Measurements from ENCODE around the gene LUC7L.
"Not testable (repeated sequence)": the region's sequence is repeated elsewhere in the genome, so short reads cannot be mapped to it uniquely, and the experiment has no call there.

LUC7L gene

DNA sequence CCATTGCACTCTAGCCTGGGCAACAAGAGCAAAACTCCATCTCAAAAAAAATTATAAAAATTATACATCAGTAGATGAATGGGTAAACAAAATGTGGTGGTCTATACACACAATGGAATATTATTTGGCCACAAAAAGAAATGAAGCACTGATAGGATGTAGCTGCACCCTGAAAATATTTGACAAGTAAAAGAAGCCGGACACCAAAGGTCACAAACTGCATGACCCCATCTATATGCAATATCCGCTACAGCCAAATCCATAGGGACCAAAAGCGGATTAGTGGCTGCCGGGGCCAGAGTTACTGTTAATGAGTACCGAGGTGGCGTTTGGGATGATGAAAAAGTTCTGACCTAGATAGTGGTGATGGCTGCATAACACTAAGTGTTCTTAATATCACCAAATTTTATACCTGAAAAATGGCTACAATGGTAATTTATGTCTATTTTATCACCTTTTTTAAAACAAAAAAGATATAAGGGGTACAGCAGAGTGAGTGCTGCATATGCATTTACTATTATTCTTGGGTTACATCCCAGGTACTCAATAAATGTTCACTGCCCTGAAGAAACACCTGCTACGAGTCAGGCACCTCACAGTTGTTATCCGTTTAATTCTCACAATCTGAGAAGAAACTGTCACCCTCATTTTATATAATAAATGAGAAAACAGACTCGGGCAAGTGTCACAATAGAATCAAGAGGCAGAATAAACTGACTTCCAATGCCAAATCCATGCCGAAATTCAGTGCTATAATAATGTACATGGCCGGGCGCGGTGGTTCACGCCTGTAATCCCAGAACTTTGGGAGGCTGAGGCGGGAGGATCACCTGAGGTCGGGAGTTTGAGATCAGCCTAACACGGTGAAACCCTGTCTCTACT is 49.8 kb downstream of the LUC7L start:
- no peak for DNase-seq (ENCODE audit: low spot score)

DNA sequence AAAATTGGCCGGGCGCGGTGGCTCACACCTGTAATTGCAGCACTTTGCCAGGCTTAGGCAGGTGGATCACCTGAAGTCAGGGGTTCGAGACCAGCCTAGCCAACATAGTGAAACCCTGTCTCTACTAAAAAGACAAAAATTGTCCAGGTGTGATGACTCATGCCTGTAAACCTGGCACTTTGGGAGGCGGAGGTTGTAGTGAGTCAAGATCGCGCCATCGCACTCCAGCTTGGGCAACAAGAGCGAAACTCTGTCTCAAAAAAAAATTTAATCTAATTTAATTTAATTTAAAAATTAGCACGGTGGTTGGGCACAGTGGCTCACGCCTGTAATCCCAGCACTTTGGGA is 50.6 kb downstream of the LUC7L start:
- no peak for DNase-seq (ENCODE audit: low spot score)

DNA sequence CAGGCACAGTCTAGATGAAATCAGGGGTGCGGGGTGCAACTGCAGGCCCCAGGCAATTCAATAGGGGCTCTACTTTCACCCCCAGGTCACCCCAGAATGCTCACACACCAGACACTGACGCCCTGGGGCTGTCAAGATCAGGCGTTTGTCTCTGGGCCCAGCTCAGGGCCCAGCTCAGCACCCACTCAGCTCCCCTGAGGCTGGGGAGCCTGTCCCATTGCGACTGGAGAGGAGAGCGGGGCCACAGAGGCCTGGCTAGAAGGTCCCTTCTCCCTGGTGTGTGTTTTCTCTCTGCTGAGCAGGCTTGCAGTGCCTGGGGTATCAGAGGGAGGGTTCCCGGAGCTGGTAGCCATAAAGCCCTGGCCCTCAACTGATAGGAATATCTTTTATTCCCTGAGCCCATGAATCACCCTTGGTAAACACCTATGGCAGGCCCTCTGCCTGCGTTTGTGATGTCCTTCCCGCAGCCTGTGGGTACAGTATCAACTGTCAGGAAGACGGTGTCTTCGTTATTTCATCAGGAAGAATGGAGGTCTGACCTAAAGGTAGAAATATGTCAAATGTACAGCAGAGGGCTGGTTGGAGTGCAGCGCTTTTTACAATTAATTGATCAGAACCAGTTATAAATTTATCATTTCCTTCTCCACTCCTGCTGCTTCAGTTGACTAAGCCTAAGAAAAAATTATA is 51.1 kb downstream of the LUC7L start:
- no peak for DNase-seq (ENCODE audit: low spot score)

DNA sequence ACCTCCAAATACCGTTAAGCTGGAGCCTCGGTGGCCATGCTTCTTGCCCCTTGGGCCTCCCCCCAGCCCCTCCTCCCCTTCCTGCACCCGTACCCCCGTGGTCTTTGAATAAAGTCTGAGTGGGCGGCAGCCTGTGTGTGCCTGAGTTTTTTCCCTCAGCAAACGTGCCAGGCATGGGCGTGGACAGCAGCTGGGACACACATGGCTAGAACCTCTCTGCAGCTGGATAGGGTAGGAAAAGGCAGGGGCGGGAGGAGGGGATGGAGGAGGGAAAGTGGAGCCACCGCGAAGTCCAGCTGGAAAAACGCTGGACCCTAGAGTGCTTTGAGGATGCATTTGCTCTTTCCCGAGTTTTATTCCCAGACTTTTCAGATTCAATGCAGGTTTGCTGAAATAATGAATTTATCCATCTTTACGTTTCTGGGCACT is 51.8 kb downstream of the LUC7L start:
- DNase-seq (ENCODE audit: low spot score): no peak

DNA sequence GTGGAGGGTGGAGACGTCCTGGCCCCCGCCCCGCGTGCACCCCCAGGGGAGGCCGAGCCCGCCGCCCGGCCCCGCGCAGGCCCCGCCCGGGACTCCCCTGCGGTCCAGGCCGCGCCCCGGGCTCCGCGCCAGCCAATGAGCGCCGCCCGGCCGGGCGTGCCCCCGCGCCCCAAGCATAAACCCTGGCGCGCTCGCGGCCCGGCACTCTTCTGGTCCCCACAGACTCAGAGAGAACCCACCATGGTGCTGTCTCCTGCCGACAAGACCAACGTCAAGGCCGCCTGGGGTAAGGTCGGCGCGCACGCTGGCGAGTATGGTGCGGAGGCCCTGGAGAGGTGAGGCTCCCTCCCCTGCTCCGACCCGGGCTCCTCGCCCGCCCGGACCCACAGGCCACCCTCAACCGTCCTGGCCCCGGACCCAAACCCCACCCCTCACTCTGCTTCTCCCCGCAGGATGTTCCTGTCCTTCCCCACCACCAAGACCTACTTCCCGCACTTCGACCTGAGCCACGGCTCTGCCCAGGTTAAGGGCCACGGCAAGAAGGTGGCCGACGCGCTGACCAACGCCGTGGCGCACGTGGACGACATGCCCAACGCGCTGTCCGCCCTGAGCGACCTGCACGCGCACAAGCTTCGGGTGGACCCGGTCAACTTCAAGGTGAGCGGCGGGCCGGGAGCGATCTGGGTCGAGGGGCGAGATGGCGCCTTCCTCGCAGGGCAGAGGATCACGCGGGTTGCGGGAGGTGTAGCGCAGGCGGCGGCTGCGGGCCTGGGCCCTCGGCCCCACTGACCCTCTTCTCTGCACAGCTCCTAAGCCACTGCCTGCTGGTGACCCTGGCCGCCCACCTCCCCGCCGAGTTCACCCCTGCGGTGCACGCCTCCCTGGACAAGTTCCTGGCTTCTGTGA is 52.5 kb downstream of the LUC7L start, which contains the start of gene HBA1:
TSS of gene HBA1 (plus strand) at position 204 of the 906 bp plus-strand sequence. CDS start at position 241, 37 bp downstream.
- DNase-seq (ENCODE audit: low spot score): not testable (repeated sequence)

DNA sequence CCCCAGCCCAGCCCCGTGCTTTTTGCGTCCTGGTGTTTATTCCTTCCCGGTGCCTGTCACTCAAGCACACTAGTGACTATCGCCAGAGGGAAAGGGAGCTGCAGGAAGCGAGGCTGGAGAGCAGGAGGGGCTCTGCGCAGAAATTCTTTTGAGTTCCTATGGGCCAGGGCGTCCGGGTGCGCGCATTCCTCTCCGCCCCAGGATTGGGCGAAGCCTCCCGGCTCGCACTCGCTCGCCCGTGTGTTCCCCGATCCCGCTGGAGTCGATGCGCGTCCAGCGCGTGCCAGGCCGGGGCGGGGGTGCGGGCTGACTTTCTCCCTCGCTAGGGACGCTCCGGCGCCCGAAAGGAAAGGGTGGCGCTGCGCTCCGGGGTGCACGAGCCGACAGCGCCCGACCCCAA is 53.2 kb downstream of the LUC7L start:
- not testable (repeated sequence) for DNase-seq (ENCODE audit: low spot score)

DNA sequence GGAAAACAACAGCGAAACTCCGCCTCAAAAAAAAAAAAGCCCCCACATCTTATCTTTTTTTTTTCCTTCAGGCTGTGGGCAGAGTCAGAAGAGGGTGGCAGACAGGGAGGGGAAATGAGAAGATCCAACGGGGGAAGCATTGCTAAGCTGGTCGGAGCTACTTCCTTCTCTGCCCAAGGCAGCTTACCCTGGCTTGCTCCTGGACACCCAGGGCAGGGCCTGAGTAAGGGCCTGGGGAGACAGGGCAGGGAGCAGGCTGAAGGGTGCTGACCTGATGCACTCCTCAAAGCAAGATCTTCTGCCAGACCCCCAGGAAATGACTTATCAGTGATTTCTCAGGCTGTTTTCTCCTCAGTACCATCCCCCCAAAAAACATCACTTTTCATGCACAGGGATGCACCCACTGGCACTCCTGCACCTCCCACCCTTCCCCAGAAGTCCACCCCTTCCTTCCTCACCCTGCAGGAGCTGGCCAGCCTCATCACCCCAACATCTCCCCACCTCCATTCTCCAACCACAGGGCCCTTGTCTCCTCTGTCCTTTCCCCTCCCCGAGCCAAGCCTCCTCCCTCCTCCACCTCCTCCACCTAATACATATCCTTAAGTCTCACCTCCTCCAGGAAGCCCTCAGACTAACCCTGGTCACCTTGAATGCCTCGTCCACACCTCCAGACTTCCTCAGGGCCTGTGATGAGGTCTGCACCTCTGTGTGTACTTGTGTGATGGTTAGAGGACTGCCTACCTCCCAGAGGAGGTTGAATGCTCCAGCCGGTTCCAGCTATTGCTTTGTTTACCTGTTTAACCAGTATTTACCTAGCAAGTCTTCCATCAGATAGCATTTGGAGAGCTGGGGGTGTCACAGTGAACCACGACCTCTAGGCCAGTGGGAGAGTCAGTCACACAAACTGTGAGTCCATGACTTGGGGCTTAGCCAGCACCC is 54.0 kb downstream of the LUC7L start:
- no peak for DNase-seq (ENCODE audit: low spot score)

DNA sequence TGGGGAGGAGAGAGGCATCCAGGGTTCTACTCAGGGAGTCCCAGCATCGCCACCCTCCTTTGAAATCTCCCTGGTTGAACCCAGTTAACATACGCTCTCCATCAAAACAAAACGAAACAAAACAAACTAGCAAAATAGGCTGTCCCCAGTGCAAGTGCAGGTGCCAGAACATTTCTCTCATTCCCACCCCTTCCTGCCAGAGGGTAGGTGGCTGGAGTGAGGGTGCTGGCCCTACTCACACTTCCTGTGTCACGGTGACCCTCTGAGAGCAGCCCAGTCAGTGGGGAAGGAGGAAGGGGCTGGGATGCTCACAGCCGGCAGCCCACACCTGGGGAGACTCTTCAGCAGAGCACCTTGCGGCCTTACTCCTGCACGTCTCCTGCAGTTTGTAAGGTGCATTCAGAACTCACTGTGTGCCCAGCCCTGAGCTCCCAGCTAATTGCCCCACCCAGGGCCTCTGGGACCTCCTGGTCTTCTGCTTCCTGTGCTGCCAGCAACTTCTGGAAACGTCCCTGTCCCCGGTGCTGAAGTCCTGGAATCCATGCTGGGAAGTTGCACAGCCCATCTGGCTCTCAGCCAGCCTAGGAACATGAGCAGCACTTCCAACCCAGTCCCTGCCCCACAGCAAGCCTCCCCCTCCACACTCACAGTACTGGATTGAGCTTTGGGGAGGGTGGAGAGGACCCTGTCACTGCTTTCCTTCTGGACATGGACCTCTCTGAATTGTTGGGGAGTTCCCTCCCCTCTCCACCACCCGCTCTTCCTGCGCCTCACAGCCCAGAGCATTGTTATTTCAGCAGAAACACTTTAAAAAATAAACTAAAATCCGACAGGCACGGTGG is 55.1 kb downstream of the LUC7L start:
- DNase-seq (ENCODE audit: low spot score): not testable (repeated sequence)

DNA sequence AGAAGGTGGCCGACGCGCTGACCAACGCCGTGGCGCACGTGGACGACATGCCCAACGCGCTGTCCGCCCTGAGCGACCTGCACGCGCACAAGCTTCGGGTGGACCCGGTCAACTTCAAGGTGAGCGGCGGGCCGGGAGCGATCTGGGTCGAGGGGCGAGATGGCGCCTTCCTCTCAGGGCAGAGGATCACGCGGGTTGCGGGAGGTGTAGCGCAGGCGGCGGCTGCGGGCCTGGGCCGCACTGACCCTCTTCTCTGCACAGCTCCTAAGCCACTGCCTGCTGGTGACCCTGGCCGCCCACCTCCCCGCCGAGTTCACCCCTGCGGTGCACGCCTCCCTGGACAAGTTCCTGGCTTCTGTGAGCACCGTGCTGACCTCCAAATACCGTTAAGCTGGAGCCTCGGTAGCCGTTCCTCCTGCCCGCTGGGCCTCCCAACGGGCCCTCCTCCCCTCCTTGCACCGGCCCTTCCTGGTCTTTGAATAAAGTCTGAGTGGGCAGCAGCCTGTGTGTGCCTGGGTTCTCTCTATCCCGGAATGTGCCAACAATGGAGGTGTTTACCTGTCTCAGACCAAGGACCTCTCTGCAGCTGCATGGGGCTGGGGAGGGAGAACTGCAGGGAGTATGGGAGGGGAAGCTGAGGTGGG is 55.9 kb downstream of the LUC7L start:
- not testable (repeated sequence) for DNase-seq (ENCODE audit: low spot score)

DNA sequence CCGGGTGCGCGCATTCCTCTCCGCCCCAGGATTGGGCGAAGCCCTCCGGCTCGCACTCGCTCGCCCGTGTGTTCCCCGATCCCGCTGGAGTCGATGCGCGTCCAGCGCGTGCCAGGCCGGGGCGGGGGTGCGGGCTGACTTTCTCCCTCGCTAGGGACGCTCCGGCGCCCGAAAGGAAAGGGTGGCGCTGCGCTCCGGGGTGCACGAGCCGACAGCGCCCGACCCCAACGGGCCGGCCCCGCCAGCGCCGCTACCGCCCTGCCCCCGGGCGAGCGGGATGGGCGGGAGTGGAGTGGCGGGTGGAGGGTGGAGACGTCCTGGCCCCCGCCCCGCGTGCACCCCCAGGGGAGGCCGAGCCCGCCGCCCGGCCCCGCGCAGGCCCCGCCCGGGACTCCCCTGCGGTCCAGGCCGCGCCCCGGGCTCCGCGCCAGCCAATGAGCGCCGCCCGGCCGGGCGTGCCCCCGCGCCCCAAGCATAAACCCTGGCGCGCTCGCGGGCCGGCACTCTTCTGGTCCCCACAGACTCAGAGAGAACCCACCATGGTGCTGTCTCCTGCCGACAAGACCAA is 56.8 kb downstream of the LUC7L start, which contains the start of gene HBA2:
TSS of gene HBA2 (plus strand) at position 503 of the 568 bp plus-strand sequence. CDS start at position 540, 37 bp downstream.
- DNase-seq (ENCODE audit: low spot score): not testable (repeated sequence)

DNA sequence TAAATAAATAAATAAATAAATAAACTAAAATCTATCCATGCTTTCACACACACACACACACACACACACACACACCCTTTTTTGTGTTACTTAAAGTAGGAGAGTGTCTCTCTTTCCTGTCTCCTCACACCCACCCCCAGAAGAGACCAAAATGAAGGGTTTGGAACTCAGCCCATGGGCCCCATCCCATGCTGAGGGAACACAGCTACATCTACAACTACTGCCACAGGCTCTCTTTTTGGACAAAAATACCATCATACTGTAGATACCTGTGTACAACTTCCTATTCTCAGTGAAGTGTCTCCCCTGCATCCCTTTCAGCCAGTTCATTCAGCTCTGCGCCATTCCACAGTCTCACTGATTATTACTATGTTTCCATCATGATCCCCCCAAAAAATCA is 58.5 kb downstream of the LUC7L start:
- DNase-seq (ENCODE audit: low spot score): no peak

DNA sequence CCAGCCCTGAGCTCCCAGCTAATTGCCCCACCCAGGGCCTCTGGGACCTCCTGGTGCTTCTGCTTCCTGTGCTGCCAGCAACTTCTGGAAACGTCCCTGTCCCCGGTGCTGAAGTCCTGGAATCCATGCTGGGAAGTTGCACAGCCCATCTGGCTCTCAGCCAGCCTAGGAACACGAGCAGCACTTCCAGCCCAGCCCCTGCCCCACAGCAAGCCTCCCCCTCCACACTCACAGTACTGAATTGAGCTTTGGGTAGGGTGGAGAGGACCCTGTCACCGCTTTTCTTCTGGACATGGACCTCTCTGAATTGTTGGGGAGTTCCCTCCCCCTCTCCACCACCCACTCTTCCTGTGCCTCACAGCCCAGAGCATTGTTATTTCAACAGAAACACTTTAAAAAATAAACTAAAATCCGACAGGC is 59.2 kb downstream of the LUC7L start:
- not testable (repeated sequence) for DNase-seq (ENCODE audit: low spot score)

DNA sequence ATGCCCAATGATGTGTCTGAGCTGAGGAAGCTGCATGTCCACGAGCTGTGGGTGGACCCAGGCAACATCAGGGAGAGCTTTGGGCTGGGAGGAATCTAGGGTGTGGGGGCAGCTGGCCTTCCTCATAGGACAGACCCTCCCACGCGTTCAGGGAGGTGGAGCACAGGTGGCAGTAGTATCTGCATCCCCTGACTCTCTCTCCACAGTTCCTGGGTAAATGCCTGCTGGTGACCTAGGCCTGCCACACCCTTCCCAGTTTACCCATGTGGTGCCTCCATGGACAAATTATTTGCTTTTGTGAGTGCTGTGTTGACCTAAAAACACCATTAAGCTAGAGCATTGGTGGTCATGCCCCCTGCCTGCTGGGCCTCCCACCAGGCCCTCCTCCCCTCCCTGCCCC is 60.2 kb downstream of the LUC7L start:
- no peak for DNase-seq (ENCODE audit: low spot score)

DNA sequence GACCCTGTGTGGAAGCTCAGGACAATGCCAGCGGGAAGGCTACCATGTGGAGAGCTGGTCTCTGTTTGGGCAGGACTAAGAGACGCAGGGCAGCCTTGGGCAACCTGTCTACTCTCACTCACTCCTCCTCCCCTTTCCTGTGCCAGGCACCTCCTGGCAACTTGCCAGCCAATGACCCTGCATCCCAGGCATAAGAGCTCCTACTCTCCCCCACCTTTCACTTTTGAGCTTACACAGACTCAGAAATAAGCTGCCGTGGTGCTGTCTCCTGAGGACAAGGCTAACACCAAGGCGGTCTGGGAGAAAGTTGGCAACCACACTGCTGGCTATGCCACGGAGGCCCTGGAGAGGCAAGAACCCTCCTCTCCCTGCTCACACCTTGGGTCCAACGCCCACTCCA is 60.8 kb downstream of the LUC7L start:
- no peak for DNase-seq (ENCODE audit: low spot score)

DNA sequence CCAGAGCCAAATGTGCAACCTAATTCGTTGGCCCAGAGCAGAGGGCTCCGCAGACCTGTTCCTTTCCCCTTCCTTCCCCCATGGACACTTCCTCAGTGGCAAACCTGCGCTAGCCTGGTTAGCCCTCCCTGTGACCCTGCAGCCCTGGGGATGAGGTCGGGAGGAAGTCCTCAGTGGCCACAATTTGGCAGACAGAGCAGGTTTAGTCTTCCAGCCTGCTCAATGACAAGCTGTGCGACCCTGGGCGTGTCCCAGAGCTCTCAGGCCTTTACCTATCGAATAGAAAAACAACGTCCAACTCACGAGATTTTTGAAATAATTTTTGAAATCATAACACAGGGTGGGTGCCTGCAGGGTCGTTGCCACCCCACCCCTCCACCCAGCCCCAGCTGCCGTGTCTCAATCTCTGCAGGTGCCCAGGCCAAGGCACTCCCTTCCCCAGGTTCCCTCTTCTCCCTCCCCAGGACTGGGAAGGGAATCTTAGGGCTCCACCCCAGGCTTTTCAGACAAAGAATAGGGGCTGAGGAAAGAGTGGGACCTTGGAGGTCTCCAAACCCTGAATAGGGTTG is 62.0 kb downstream of the LUC7L start:
- no peak for DNase-seq (ENCODE audit: low spot score)

DNA sequence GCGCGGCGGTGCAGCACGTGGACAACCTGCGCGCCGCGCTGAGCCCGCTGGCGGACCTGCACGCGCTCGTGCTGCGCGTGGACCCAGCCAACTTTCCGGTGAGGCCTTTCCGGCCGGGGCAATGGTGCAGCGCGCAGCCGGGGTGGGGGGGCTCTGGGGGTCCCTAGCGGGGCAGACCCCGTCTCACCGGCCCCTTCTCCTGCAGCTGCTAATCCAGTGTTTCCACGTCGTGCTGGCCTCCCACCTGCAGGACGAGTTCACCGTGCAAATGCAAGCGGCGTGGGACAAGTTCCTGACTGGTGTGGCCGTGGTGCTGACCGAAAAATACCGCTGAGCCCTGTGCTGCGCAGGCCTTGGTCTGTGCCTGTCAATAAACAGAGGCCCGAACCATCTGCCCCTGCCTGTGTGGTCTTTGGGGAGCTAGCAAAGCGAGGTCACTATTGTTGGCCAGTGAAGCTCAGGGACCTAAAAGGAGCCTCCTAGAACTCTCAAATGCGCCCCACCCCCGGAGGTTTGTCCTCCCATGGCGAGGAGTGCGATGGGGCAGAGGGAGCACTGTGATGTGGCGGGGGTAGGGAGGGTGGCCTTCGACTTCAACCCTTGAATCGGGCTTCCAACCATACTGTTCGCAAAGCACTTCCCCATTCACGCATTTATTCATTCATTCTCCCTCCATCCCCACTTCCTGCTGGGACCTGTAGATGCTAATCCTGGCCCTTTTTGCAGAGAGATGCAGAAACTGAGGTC is 62.7 kb downstream of the LUC7L start:
- no peak for DNase-seq (ENCODE audit: low spot score)

DNA sequence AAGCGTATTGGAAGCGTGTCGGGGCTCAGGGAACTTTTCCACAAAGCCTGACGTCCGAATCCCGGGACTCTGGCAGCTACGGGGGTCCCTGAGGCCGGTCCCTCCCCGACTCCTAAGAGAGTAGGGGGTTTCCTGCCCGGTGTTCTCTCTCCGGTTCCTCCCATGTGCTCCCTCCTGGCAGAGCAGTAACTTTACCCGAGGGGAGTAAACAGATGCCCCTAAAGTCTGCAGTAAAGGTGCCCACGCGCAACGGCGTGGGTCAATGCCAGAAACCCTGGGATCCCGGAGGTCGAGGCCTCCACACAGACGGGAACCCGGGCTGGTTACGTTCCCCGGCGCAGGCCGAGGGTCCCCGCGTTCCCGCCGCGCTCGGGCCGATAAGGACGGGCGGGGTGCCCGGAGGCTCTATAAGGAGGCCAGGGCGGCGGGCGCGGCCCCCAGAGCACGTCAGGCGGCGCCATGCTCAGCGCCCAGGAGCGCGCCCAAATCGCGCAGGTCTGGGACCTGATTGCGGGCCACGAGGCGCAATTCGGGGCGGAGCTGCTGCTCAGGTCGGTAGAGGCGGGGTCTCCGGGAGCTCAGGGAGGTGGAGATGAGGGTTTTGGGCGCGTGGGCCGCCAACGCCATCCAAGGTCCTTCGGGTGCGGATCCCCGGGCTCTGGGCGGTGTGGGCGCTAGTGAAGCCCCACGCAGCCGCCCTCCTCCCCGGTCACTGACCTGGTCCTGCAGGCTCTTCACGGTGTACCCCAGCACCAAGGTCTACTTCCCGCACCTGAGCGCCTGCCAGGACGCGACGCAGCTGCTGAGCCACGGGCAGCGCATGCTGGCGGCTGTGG is 63.5 kb downstream of the LUC7L start, which contains the start of gene HBM:
TSS of gene HBM (plus strand) at position 440 of the 836 bp plus-strand sequence. CDS start at position 460, 20 bp downstream.
- no peak for DNase-seq (ENCODE audit: low spot score)
